MCF 10A (cell line): ENCODE measurements around the gene NNMT. TPM values are rescaled to one million over a fixed set of nuclear protein-coding genes. Genes with fewer than 3 reads are reported as not detected.
A peak's percentile ranks its signal among the peaks of the same experiment; 100 is the strongest.

Experiments used
- BruUV-seq: library from RNA; stranded (reverse); fragments of 400-500 nt; replicated peaks from 2 replicates; lab custom pipeline; 2021; lab: Mats Ljungman, UMichigan
- CTCF ChIA-PET: fragments of 300-600 bp; sonication (Branson Sonifier 250); formaldehyde crosslinking; extraction: SDS; loops from one replicate; lab custom pipeline; 2021; ENCODE audit warnings: antibody characterized with exemption, inconsistent platforms; lab: Yijun Ruan, JAX
- POLR2A ChIA-PET: fragments of 300-600, 350-650 bp; sonication (Branson Sonifier 250); formaldehyde crosslinking; extraction: SDS; loops from one replicate; lab custom pipeline; 2020; ENCODE audit warnings: antibody characterized with exemption, inconsistent platforms; lab: Yijun Ruan, JAX
- DNase-seq: peaks from one replicate; pipeline ENCODE4 v3.0.0-alpha.2; 2018; ENCODE audit not compliant: unreplicated experiment
- H3K27ac Mint-ChIP-seq: one replicate; pipeline ENCODE4 v1.8.0; 2022; ENCODE audit warnings: mild to moderate bottlenecking, low read depth, mixed read lengths; ENCODE audit not compliant: unreplicated experiment
- H3K27me3 Mint-ChIP-seq: one replicate; pipeline ENCODE4 v1.8.0; 2022; ENCODE audit warnings: mixed read lengths; ENCODE audit not compliant: insufficient read depth, unreplicated experiment
- H3K36me3 Mint-ChIP-seq: one replicate; pipeline ENCODE4 v1.8.0; 2022; ENCODE audit warnings: mild to moderate bottlenecking, moderate library complexity, mixed read lengths; ENCODE audit not compliant: insufficient read depth, unreplicated experiment
- H3K4me1 Mint-ChIP-seq: one replicate; pipeline ENCODE4 v1.8.0; 2022; ENCODE audit warnings: mixed read lengths; ENCODE audit not compliant: insufficient read depth, unreplicated experiment
- H3K4me3 Mint-ChIP-seq: one replicate; pipeline ENCODE4 v1.8.0; 2022; ENCODE audit warnings: mild to moderate bottlenecking, moderate library complexity, mixed read lengths; ENCODE audit not compliant: unreplicated experiment
- H3K9me3 Mint-ChIP-seq: one replicate; pipeline ENCODE4 v1.8.0; 2022; ENCODE audit warnings: mixed read lengths; ENCODE audit not compliant: unreplicated experiment
- intact Hi-C: fragments of 100-400 bp; cut with micrococcal nuclease; formaldehyde crosslinking; loops from 2 replicates; pipeline ENCODE4 v1.14.1; 2022
- total RNA-seq: library from RNA; stranded (reverse); gene quantifications from 2 replicates; pipeline ENCODE4 v1.2.3, GENCODE V29; 2022
- TF ChIP-seq, protein P1 (sequence below): fragments of 200-600 bp; IDR thresholded peaks from one replicate; pipeline ENCODE4 v1.8.0; 2022; ENCODE audit warnings: antibody characterized with exemption, mild to moderate bottlenecking; ENCODE audit not compliant: unreplicated experiment

Gene NNMT
- total RNA-seq, 1 experiment from 2014 or later, result 638 TPM

DNA sequence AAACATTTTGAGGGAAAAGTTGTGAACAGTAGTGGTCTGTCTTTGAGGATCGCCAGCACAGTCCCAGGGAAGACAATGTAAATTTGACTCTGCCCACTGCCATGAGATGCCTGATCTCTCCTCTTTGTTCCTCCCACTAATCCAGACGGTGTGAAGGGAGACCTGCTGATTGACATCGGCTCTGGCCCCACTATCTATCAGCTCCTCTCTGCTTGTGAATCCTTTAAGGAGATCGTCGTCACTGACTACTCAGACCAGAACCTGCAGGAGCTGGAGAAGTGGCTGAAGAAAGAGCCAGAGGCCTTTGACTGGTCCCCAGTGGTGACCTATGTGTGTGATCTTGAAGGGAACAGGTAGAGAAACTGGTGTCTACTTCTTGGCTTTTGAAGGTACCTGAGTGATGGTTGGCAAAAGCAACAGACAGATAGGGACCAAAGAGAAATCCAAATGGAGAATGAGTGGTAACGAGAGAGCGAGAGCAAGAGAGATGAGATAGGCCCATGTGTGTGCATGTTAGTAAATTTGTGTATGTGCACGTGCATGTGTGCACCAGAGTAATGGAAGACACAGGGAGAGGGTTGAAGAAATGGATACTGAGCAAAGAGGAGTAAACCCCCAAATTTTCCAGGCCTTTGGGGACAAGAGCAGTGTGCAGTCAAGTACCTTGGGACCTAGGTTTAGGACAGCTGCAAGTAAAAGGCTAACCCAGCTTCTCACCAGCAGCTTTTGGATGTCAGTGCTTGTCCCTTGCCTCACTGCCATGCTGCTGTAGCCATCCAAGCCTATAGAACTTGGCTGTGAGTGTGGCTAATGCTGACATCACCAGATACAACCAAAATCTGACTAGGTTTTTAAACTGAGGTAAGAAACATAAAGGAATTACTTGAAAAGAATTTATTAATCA lies 1.9 kb downstream of the NNMT start:
- ChIA-PET POLR2A (interaction anchor here (0.5 to 5.2 kb wide), 18 partner anchors 10 to 971 kb away, joined by 3 to 83 read pairs (median 4); partner anchors contain the start of genes C11orf71, RBM7 and ZBTB16), CTCF (interaction anchor here (2.0 kb wide), 1 partner anchor 10 kb away, joined by 19 read pairs; no protein-coding TSS in a partner anchor)
- no TSS peak for BruUV-seq
- H3K27ac Mint-ChIP-seq, result peak overlapping the region; percentile 98
- H3K4me1 Mint-ChIP-seq, result peaks cover 31% of the 10 kb centered on the region
- intact Hi-C loops, result loop anchor here (5.0 to 10.0 kb wide), 2 partner anchors 104 to 927 kb away; partner anchors contain the start of genes C11orf71 and RBM7
- no peaks in the 10 kb centered on the region for H3K27me3 Mint-ChIP-seq
- TF ChIP-seq, protein P1, sequence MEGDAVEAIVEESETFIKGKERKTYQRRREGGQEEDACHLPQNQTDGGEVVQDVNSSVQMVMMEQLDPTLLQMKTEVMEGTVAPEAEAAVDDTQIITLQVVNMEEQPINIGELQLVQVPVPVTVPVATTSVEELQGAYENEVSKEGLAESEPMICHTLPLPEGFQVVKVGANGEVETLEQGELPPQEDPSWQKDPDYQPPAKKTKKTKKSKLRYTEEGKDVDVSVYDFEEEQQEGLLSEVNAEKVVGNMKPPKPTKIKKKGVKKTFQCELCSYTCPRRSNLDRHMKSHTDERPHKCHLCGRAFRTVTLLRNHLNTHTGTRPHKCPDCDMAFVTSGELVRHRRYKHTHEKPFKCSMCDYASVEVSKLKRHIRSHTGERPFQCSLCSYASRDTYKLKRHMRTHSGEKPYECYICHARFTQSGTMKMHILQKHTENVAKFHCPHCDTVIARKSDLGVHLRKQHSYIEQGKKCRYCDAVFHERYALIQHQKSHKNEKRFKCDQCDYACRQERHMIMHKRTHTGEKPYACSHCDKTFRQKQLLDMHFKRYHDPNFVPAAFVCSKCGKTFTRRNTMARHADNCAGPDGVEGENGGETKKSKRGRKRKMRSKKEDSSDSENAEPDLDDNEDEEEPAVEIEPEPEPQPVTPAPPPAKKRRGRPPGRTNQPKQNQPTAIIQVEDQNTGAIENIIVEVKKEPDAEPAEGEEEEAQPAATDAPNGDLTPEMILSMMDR, result no peak
- peaks cover 15% of the 10 kb centered on the region for H3K9me3 Mint-ChIP-seq
- H3K36me3 Mint-ChIP-seq, result peaks cover 75% of the 10 kb centered on the region
- DNase-seq, result peak; percentile 62
- peak overlapping the region; percentile 78 for H3K4me3 Mint-ChIP-seq

DNA sequence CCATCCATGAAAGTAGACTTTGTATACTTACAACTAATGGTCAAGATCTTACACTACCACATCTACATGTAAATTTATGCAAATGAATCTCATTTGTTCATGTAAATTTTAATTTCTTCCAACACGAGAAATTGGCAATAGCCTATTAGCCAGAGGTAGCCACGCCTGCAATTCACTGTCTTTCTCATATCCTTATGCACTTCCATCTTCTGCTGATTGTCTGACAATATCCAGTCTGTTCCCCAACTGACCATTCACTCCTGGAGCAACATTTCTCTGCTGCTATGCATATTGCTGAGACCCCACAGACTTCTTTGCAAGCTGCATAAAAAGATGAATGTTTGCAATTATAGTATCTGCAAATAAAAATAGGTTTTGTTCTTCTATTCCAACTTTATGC lies 2.5 kb downstream of the NNMT start:
- Mint-ChIP-seq H3K9me3 (peaks cover 15% of the 10 kb centered on the region), H3K4me1 (peaks cover 26% of the 10 kb centered on the region), H3K27ac (peak overlapping the region; percentile 98), H3K27me3 (no peaks in the 10 kb centered on the region), H3K36me3 (peaks cover 81% of the 10 kb centered on the region), H3K4me3 (peak overlapping the region; percentile 78)
- intact Hi-C loops, result loop anchor here (5.0 to 10.0 kb wide), 2 partner anchors 104 to 926 kb away; partner anchors contain the start of genes C11orf71 and RBM7
- POLR2A ChIA-PET, result interaction anchor here (0.7 to 5.2 kb wide), 22 partner anchors 10 to 265 kb away, joined by 3 to 83 read pairs (median 4); partner anchors contain the start of genes C11orf71, RBM7 and ZBTB16
- TF ChIP-seq, protein P1, result no peak
- no TSS peak for BruUV-seq
- CTCF ChIA-PET, result interaction anchor here (2.0 to 2.6 kb wide), 2 partner anchors 9 to 18 kb away, joined by 9 to 19 read pairs; no protein-coding TSS in a partner anchor
- peak; percentile 62 for DNase-seq

DNA sequence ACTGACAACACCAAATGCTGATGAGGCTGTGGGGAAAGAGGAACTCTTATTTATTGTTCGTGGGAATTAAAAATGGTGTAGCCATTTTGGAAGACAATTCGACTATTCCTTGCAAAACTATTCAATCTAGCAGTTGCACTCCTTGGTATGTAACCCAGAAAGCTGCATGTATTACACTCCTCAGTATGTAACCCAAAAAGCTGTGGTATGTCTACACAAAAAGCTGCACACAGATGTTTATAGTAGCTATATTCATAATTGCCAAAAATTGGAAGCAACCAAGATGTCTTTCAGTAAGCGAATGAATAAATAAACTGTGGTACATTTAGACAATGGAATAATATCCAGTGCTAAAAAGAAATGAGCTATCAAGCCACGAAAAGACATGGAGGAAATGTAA lies 4.9 kb downstream of the NNMT start:
- TF ChIP-seq, protein P1, result no peak
- H3K27me3 Mint-ChIP-seq, result no peaks in the 10 kb centered on the region
- ChIA-PET POLR2A (interaction anchor here (0.5 to 5.2 kb wide), 15 partner anchors 7 to 1197 kb away, joined by 3 to 83 read pairs (median 11); partner anchors contain the start of genes C11orf71, RBM7 and ZBTB16), CTCF (interaction anchor here (1.1 to 2.6 kb wide), 2 partner anchors 13 to 20 kb away, joined by 3 to 9 read pairs; no protein-coding TSS in a partner anchor)
- H3K4me1 Mint-ChIP-seq, result peaks cover 25% of the 10 kb centered on the region
- intact Hi-C loops, result no loop called here
- H3K36me3 Mint-ChIP-seq, result peaks cover 97% of the 10 kb centered on the region
- peak overlapping the region; percentile 78 for H3K4me3 Mint-ChIP-seq
- no TSS peak for BruUV-seq
- H3K27ac Mint-ChIP-seq, result peak overlapping the region; percentile 98
- DNase-seq, result no peak
- peaks cover 15% of the 10 kb centered on the region for H3K9me3 Mint-ChIP-seq

DNA sequence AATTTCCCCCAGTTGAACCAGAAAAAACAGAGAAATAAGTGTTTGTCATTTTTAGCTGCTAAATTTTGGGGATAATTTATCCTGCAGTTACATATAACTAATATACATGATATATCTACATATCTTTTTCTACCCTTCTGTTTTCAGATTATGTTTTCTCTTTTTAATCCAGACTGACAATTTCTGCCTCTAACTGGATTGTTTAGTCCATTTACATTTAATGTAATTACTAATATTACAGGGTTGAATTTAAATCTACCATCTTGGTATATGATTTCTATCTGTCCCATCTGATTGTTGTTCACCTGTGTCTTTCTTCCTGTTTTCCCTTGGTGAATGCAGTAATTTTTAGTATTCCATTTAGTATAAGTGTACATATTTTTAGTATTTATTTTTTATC lies 5.7 kb downstream of the NNMT start:
- DNase-seq, result no peak
- Mint-ChIP-seq H3K36me3 (peaks cover 97% of the 10 kb centered on the region), H3K4me1 (peaks cover 30% of the 10 kb centered on the region), H3K4me3 (peak overlapping the region; percentile 78), H3K27ac (peak overlapping the region; percentile 98), H3K9me3 (peaks cover 15% of the 10 kb centered on the region), H3K27me3 (no peaks in the 10 kb centered on the region)
- intact Hi-C loops, result no loop called here
- BruUV-seq, result no TSS peak
- ChIA-PET POLR2A (interaction anchor here (1.0 to 5.2 kb wide), 6 partner anchors 10 to 241 kb away, joined by 3 to 56 read pairs (median 12); partner anchors contain the start of genes C11orf71 and RBM7), CTCF (interaction anchor here (0.6 kb wide), 1 partner anchor 435 kb away, joined by 3 read pairs; no protein-coding TSS in a partner anchor)
- TF ChIP-seq, protein P1, result no peak
